DMS153 (cell line): Measurements from ENCODE around the gene MYO1B.

Source experiments
- DNase-seq: peaks from one replicate; lab custom pipeline; 2025; lab: John Stamatoyannopoulos, UW

The MYO1B gene

GRCh38 chr2:191459158-191459557, 214.0 kb downstream of the MYO1B start:
- DNase-seq: no peak

GRCh38 chr2:191462370-191462769, 217.2 kb downstream of the MYO1B start:
- no peak for DNase-seq

GRCh38 chr2:191463790-191464189, 218.6 kb downstream of the MYO1B start:
- no peak for DNase-seq

- no peak for DNase-seq
Observed at GRCh38 chr2:191465766-191466420, 220.7 kb downstream of the MYO1B start.

GRCh38 chr2:191467113-191467512, 221.9 kb downstream of the MYO1B start:
- no peak for DNase-seq

- DNase-seq: no peak
Observed at GRCh38 chr2:191470306-191470705, 225.1 kb downstream of the MYO1B start.

GRCh38 chr2:191474464-191474863, 229.3 kb downstream of the MYO1B start:
- DNase-seq: no peak
